DMS53 (cell line): Measurements from ENCODE around the gene ATF4.

Experiments used
- DNase-seq: peaks from one replicate; lab custom pipeline; 2025; lab: John Stamatoyannopoulos, UW

The ATF4 gene

DNA sequence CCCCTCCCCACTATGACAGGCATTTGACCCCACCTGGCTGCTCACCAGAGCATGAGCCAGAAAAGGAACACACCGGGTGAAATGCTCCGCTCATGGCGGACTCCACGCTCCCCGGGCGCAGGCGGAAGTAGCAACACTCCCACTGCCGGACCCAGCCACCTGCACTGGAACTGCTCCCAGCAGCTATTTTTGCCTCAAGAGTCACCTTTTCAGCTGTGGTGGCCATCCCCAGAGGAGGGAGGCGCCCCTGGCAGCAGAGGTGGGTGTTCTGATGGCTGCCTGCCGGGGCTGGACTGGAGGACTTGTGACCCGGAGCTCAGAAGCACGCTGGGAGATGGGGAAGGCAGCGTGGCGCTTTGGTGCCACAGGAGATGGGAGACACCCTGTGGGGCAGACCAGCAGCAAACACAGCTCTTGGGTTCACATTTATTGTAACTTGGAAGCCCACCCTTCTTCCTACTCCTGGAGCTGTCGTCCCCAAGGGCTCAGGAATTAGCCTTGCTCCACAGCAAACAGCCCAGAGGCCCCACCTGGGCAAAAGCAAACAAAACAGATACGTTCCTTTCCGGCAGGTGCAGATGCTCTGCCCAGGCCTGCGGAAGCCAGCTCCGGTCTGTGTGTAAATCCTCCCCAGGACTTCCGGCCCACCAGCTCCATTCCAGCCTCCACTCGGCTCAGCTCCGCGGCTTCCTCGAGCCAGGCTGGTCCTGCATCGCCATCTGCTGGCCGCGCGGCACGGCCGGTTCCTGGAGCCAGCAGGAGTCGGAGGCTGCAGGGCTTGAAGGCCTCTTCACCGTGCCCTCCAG lies 8.5 kb downstream of the ATF4 start:
- DNase-seq, result peak; percentile 98

DNA sequence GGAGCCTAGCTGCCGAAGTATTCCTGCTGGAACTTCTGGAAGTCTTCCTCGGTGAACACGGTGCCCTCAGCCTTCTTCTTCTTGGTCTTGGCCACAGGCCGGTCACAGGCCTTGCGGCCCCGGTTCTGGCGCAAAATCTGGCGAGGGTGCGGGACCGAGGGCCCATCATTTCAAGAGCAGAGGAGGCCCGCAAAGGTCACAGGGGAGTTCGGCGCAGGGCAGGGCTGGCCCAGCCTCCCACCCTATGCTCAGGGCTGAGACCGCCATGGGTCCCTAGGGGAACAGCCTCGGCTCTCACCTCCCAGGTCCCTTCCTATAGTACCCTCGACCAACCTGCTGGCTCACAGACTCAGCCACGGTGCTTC lies 9.1 kb downstream of the ATF4 start:
- no peak for DNase-seq

DNA sequence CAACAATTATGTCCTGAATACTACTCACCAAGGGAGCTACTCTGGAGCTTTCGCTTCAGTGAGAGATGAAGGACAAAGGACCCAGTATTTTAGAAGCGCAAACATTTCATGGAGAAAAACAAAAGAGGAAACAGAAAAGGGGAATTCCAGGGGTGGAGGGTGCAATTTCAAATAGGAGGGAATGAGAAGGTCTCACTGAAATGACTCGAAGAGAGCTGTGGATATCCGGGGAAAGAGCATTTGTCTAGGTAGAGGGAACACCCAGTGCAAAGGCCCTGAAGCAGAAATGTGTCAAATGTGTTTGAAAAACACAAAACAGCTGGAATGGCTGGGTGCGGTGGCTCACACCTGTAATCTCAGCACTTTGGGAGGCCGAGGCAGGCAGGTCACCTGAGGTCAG lies 9.8 kb downstream of the ATF4 start:
- DNase-seq, result no peak

DNA sequence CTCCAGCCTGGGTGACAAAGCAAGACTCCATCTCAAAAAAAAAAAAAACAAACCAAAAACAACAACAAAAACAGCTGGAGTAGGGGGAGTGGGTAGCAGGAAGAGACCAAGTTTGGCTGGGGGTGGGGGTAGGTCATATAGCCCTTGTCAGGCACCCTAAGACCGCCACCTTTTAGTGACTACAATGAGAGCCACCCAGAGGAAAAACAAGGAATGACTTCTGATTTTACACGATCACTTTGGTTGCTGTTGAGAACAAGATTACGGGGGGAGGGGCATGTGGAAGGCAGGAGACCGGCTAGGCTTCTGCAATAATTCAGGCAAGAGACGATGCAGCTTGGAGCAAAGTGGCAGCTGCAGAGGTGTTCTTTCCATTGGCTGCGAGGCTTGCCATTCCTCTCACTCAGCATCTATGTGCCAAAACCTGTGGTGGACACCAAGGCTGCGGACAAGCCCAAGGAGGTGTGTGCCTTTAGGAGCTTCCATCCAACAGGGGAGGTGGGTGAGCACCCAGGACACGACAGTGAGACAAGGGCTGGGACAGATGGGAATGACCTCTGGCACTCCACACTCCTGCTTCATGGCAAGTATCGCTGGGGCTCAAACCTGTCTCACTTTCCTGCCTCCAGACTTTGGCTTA lies 10.4 kb downstream of the ATF4 start:
- peak; percentile 66 for DNase-seq

DNA sequence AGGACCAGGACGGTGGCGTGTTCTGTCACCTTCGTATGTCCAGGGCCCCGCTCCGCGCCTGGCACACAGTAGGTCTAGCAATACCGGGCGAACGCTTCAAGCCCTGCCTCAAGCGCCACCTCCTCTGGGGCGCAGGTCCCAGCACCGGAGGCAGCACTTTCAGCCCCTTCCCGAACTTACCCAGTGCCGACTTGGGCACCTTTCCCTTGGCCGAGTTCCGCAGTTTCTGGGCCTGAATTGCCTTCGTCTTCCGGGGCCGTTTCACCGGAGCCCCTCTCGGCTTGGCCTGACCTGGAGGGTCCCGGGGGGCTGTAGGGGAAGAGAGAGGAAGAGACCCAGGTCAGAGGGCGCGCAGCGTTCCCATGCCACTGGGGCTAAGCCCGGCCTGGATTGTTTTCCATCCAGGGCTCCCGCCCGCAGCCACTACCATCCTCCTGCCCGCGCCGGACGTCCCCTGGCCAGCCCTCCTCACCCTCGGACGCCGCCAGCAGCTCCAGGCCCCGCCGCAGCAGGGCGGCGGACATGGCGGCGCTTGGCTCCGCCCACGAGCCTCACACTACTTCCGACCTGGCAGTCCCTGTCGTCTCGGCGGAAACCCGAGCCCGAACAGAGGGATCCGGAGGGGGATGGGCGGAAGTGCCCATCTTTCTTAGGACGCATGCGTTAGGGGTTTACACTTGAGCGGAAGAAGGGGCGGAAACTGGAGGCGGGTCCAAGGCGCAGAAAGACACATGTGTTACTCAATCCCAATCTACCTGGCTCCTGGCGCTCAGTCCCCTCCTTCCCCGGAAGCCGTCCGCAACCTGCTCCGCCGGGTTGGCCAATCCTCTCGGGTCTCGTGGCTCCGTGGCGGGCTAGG lies 12.1 kb downstream of the ATF4 start, which contains the start of gene RPS19BP1:
TSS of gene RPS19BP1 (minus strand) at position 534 of the 859 bp plus-strand sequence. CDS start at position 524, 10 bp downstream.
- DNase-seq, result peak; percentile 99

DNA sequence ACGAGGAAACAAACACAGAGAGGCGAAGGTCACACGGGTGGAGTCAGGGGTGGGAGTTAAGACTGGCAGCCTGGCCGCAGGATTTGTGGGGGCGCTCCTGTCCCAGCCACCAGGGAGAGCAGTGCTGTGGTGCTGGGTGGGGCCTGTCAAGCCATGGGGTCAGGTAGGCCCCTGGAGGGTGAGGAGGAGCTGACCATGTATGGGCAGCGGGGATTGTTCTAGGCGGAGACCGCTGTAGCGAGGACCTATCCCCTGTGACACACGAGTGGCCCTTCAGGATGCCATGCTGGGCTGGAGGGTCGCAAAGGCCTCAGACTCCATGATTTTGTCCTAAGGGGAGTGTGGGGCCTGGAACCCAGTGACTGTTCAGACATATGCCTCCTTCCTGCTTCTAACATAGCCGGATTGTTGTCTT lies 13.7 kb downstream of the ATF4 start:
- DNase-seq, result no peak

DNA sequence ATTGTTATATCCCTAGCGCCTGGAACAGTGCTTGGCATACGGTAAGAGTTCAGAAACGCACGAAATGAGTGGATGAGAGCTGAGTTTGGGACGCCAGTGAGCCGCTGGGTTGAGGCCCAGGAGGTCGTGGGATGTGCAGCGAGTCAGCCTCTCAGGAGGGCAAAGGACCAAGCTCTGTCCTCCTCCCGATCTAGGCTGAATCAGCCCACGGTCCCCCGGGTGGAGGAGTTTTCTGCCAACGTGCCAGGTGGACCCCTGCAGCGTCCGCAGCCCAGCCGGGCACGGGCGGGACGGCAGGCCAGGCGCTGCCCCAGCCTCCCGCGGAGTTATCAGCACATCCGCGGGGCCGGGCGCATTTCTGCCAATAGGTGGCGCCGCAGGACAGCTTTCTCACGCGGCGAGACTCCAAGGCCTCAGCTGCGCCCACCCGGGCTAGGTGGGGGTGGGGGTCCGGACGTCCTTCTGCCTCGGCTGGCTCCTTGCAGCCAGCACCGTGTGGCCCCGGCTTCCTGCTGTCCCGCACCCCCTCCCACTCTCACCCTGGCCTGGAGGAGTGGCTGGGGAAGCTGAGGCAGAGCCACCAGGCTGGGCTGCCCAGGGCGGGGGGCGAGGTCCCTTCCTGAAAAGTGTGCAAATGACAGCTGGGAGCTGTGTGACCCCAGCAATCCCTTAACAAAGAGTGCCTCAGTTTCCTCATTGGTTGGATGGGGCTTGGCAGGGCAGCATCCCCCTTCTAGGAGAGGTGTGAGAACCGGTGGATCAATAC lies 14.4 kb downstream of the ATF4 start:
- peak; percentile 76 for DNase-seq

DNA sequence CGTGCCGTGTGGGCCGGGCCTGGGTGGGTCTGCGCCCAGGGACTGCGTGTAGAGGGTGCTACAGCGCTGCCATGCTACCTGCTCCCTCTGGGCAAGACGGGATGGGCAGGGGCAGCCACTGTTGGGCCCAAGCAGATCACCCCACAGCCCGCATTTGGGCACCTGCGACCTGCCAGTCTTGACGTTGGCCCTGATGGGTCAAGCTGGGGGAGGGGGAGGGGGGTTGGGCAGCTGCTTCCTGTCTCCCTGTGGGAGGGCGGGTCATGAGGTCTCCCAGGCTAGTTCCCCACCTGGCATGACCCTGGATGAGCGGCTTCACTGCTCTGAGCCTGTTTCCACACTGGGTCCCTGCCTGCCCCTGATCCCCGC lies 15.0 kb downstream of the ATF4 start:
- peak; percentile 51 for DNase-seq

DNA sequence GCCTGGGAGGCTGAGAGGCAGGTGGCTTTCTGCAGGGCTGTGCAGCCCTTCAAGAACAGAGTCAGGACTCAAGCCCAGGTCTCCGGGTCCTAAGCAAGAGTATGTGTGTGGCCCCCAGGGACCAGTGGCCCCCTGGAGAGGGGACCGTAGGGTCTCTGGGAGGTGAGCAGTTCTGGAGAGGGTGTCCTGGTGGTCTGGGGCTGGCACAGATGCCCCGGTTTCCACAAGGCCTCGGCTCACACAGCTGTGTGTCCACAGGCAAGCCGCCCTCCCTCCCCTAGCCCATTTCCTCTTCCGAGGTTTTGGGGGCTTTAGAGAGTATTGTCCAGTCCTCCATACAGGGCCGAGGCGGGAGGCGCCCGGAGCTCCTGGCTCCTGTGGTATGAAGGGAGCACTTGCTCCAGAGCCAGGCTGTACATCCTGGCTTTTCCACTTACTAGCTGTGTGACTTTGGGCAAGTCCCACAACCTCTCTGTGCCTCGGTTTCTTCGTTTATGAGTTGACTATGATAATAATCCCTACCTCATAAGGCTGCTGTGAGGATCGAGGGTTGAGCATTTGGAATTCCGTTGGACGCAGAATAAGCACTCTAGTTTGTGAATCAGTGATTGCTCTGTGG lies 15.6 kb downstream of the ATF4 start:
- no peak for DNase-seq

DNA sequence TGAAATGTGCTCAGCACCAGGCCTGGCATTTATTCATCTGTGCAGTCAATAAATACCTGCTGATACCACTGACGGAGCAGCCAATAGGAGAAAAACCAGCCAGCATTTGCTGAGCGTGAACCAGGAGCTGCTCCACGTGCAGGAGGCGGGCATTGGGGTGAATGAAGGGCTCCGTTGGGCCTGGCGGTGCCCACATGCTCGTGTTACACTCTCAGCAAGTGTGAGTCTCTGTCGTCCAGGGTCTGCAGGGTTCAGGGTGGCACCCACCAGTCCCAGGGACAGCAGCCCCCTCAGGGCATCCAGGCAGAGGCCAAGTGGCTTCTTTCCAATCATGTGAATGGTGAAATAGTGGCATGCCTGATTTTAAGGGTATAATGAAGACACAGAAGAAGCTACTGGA lies 16.3 kb downstream of the ATF4 start:
- no peak for DNase-seq

DNA sequence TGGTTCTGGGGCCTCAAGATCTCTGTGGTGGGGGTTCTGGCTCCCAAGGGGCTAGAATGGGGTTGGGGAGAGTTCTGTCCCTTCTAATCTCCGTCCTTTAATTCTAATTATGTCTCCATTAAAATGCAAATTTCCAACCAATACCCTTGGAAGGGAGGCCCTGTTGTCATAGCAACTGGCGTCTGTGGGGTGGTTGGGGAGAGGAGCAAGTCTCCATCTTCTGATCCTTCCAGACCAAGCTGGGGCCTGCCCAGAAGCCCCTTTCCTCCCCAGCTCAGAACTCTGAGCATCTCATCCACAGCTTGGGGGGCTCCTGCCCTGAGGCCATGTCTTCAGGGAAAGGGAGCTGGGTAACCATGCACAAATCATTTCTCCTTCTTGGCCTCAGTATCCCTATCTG lies 17.6 kb downstream of the ATF4 start:
- no peak for DNase-seq

DNA sequence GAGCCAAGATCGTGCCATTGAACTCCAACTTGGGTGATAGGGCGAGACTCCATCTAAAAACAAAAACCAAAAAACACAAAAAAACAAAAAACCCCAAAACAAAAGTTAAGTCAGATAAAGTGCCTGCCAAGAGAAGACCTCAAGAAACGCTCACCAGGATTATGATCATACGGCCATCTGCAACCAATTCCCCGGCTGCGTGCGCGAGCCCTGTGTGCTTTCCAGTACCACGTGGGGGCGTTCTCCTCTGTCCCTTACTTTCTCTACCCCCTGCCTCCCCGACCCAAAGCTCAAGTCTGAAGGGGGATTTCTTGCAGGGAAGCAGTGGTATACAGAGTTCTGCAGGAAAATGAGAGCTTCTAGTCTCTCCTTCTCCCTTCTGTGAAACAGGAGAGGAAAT lies 22.7 kb downstream of the ATF4 start:
- DNase-seq, result peak; percentile 44

DNA sequence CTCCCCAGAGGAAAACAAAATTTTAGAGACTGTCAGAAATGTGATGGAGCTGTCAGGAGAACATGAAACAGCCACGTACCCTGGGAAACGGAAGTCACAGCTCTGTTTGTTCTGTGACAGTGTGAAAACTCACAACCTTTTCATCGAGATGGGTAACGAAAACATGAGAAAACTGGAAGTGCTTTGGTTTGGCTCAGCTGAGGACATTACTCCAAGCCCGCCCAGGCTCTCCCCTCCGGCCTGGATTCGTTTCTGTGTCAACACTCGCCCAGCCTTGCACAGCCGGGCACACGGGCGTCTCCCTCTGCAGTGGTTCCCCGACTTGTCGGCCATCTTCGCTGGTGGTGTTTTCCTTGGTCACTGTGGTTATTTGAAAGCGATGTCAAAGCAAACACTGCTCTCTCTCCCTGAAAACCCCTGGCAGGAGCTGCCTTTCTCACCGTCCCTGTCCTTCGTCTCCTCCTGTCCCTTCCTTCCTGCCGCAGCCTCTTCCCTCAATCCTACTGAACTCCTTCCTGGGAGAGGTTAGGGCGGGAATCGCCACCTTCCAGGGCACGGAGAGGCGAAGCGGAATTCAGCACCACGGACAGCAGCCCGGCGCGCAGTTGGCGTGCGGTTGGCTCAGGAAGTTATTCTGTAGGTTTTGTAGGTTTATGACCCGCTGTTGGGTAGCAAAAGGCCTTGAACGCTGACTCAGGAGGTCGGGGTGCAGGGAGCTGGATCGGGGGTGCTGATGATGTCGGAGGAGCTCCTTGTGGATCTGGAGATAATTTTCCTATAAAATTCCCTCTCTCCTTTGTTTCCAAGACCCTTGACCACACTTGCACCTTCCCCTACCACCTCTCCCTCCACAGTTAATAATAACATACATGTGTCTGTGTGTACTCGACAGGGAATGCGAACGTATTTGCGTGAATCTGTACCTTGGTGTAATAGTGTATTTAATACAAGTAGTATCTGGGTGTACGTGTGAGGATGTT lies 25.3 kb downstream of the ATF4 start:
- peak; percentile 66 for DNase-seq

DNA sequence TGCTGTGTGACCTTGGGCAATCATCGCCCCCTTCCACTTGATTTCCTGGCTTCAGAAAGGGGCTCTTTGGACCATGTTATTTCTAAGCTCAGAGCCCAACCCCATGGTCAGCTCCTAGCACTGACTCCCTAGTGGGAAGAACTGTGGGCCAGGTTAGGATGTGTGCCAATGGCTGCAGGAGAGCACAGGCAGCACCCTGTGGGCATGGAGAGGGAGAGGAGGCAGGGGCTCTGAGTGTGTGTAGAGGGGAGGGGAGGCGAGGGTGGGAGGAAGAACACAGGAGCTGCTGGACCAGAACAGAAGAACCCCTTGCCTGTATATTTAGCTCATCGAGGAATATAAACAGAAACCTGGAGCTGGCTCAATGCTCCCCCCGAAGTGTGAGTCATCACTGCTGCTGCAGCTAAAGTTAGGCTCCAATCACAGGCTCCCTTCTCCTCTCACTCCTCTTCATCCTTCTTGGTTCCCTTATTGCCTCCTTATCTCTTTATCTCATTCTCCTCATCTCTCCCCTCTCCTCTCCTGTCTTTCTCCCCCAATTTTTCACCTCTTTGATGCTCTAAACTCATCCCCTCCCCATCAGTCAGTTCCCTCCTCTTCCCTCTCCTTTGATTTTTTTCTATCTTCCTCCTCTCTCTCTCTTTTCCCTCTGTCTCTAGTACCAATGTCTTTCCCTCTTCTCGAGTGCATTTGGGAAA lies 26.7 kb downstream of the ATF4 start:
- DNase-seq, result peak; percentile 53

DNA sequence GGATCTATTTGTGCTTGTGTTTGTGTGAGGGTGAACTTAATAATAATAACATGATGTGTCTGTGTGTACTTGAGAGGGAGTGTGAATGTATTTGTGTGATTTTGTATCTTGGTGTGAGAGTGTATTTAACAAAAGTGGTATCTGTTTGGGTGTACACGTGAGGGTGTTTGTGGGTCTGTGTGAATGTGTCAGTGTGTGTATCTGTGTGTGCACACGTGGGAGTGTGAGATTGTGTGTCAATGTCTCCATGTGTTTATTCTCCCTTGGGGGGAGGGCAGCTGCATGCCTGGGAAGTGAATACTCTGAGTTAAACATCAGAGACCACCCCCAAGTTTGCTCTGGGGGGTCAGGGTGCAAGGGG lies 27.2 kb downstream of the ATF4 start:
- no peak for DNase-seq

DNA sequence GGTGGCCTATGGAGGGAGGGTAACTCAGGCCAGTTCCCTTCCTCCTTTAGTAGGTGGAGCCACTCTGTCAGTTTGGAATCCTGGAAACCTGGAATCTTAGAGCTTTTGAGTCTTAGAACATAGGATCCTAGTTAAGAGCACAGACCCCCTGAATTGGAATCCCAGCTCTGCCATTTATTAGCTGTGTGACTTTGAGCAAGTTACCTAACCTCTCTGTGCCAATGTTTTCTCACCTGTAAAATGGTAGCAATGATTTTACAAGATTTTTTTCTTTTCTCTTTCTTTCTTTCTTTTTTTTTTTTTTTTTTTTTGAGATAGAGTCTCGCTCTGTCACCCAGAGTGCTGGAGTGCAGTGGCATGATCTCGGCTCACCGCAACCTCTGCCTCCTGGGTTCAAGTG lies 33.1 kb downstream of the ATF4 start:
- no peak for DNase-seq

DNA sequence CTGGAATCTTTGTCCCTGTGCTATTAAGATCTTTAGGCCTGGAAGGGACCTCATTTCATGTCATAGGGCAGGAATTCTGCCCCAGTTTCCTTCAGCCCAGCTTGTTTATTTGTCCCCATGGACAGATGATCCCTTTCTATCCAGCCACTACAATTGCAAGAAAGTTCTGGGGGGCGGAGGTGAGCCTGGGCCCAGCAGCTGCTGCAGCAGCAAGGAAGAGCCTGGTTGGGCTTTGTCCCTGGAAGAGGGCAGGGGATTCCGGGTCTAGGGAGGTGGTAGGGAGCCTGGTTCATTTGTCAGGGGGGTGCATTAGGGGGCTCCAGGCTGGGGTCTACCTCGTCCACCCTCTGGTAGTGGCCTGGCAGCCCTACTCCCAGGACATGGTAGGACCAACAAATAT lies 33.8 kb downstream of the ATF4 start:
- DNase-seq, result no peak

DNA sequence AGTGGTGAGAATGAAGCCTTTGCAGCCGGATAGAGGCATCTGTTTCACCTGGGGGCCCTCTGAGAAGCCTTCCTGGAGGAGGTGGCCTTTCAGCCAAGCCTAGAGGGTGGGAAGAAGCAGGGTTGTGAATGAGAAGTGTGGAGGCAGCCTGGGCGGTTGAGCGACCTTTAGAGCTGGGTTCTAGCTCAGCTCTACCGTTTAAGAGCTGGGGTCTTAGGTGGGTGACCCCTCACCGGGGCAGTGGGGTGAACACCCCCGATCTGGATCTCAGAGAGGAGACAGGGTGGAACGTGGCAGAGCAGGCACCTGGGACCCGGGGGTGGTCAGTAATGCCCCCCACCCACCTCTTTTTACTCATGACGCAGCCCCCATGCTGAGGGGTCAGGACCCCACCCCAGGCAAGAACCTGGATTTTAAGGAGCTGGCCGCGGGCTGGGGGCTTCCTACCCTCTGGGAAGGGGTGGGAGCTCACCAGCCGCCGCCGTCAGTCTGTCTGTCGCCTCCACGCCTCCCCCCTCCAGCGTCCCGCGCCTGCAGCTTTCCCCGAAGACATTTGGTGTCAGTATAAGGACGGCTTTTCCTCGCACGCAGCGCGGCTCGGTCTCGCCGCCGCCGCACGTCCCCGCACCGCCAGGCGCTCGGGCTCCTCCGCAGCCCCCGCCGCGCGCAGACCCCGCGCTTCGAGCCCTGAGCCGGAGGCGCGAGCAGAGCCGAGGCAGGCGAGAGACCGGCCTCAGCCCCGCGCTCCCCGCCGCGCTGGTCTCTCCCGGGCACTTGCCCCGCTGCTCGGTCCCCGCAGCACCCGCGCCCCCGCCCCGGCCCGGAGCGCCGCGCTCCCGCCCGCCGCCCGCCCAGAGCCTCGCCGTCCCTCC lies 36.8 kb downstream of the ATF4 start:
- peak; percentile 58 for DNase-seq

DNA sequence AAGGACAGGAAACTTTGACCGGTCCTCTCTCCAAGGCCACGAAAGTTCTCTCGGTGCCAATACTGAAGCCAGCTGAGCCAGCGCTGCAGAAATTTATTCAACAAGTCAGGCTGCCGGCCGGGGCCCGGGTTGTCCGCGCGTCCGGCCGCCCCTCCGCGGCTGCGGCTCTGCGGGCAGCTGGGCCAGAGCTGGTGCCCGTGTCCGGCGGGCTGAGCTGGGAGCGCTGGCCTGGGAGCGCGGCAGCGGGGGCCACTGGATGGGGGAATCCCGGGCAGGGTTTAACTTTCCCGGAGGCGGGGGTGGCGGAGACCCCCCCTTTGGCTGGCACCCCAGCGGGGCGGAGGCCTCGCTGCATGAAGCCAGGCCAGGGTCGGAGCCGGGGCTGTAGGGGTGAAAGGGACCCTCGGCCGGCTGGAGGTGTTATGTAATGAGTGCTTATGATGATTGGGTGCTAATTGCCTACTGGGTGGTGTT lies 37.9 kb downstream of the ATF4 start:
- DNase-seq, result peak; percentile 27
